Astrocyte of the spinal cord (primary cell): ENCODE measurements around the gene MYO7B.

Experiments
- DNase-seq: peaks from one replicate; pipeline ENCODE4 v3.0.0; 2011; ENCODE audit warnings: low read depth, low spot score
- H3K4me3 ChIP-seq: 2 replicates; pipeline ENCODE4 v1.5.1; 2011; ENCODE audit warnings: low read depth, mild to moderate bottlenecking, low read length, moderate library complexity
- in situ Hi-C: cut with HindIII; loops from 2 replicates; pipeline ENCODE4 v1.10.0; 2017; ENCODE audit warnings: low sequenced_read_pairs
- TF ChIP-seq, protein P1 (sequence below): IDR thresholded peaks from 2 replicates; pipeline ENCODE4 v1.5.1; 2012; ENCODE audit warnings: low read depth, mild to moderate bottlenecking, low read length, inconsistent platforms

The MYO7B gene

DNA sequence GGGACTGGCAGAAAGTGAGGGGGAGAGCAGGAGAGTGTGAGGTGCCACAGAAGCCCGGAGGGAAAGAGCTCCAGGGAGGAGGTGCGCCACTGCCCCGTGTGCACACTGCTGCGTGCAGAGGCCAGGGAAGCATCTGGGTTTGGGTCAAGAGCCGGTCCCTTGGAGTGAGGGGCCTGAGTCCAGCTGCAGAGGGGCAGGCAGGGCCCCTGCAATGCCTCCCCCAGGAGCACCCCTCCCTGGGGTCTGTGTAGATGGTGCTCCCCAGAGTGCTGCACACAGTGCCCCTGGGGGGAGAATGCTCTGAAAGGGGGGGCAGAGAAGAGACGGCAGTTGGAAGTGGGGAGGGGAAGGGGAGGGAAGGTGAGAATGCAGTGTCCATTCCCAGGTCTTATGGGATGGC is 143.5 kb downstream of the MYO7B start:
- DNase-seq = no peak
- no peak overlapping the region for H3K4me3 ChIP-seq
- TF ChIP-seq, protein P1, sequence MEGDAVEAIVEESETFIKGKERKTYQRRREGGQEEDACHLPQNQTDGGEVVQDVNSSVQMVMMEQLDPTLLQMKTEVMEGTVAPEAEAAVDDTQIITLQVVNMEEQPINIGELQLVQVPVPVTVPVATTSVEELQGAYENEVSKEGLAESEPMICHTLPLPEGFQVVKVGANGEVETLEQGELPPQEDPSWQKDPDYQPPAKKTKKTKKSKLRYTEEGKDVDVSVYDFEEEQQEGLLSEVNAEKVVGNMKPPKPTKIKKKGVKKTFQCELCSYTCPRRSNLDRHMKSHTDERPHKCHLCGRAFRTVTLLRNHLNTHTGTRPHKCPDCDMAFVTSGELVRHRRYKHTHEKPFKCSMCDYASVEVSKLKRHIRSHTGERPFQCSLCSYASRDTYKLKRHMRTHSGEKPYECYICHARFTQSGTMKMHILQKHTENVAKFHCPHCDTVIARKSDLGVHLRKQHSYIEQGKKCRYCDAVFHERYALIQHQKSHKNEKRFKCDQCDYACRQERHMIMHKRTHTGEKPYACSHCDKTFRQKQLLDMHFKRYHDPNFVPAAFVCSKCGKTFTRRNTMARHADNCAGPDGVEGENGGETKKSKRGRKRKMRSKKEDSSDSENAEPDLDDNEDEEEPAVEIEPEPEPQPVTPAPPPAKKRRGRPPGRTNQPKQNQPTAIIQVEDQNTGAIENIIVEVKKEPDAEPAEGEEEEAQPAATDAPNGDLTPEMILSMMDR = no peak
- in situ Hi-C loops = no loop called here

DNA sequence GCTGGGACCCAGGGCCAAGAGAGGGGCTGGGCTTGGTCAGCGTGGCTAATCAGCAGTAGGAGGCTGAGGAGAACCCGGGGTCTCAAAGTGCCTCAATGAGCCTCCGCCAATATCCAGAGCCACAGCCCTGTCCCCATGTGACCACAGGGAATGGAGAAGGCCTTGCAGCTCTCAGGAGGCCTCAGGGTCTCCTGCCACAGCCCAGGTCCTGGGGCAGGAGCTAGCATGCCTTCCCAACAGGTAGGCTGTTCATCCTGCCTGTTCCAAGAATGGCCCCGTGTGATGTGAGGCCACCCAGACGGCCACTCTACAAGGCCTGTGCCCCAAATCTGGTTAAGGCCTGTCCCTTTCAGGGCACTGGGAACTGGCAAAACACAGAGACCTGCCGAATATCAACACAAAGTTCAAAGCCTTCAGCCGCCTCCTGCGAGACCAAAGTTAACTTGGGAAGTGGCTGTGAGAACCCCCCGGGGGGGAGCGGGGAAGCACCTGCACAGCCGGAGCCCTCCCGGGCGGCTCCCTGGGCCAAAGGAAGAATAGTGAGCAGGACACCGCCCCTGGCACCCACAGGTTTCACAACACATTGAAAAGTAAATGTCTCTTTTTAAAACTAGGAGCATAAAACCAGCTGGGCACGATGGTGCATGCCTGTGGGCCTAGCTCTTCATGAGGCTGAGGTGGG is 144.3 kb downstream of the MYO7B start:
- H3K4me3 ChIP-seq = no peak overlapping the region
- in situ Hi-C loops = no loop called here
- TF ChIP-seq, protein P1 = no peak
- DNase-seq = no peak

DNA sequence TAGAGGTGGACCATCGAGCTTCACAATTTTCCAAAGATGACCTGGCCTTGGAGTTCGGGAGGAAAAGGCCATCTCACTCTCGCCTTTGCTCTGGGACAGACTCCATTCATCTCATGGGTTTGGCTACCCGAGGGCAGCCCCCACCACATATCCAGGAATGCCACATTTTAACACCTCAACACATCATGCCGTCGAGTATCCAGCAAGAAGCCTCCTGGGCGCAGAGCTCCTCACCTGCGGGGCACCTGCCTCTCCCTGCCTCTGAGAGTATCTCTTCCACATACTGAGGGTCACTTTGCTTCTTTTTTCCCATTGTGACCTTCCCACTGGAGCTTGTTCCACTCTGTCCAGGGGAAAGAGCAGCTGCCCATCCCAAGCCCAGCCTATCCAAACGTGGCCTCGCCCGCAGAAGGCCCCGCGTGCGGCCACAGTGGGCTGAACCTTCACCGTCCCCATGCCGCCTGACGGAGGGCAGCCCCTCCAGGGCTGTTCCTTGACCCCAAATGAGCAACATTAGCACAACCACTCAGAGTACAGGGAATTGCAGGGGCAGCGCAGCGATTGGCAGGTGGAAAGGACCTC is 145.3 kb downstream of the MYO7B start:
- no peak overlapping the region for H3K4me3 ChIP-seq
- in situ Hi-C loops = no loop called here
- TF ChIP-seq, protein P1 = no peak
- no peak for DNase-seq

DNA sequence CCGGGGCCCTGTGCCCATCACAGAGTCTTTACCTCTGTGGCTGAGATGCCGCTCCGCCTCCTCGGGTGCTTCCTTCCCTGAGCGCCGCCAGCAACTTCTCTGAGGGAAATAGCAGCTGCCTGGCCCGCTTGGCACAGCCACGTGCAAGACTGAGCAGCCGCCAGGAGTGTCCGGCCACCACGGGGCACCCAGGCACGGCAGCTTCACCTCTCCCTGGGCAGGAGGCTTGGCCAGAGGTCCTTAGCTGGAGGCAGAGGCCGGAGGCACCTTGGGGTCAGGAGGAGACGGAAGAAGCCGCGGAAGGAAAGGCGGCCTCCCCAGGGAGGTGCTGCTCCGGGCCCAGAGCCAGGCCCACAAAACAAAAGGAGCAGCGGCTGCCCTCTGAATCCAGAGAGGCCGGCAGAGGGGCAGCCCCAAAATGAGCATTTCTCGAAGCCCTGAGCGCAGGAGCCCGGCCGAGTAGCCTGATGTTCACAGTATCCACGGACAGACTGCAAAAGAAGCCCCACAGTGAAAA is 145.9 kb downstream of the MYO7B start:
- in situ Hi-C loops = no loop called here
- DNase-seq = no peak
- TF ChIP-seq, protein P1 = no peak
- no peak overlapping the region for H3K4me3 ChIP-seq

DNA sequence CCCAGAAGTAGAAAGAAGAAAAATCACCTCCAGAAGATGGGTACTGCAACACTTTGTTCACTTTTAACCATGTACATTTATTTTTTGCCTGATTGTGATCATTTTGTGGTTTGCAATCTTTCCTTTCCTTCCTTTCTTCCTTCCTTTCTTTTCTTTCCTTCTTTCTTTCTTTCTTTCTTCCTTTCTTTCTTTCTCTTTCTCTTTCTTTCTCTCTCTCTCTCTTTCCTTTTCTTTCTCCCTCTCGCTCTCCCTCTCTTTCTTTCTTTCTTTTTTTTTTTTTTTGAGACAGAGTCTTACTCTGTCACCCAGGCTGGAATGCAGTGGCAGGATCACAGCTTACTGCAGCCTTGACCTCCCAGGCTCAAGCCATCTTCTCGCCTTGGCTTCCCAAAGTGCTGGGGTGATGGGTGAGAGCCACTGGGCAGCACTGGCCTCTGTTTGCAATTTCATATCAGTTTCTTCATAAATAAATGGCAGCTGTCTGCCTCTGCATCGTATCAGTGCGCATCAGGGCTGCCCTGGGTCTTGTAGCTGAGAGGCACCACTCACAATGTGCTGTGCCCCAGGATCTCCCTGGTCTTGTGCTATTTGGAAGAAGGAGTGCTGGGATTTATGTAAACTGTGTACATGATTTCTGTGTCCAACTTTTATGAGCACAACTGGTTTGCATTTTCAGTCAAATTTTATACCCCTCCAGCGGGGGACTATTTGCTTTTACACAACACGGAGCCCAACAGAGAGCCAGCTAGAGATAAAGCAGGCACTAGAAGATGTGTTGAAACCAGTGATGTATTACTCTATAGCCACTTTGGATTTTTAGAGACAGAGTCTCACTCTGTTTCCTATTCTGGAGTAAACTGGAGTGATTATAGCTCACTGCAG is 146.7 kb downstream of the MYO7B start:
- no peak for DNase-seq
- H3K4me3 ChIP-seq = no peak overlapping the region
- in situ Hi-C loops = no loop called here
- TF ChIP-seq, protein P1 = no peak

DNA sequence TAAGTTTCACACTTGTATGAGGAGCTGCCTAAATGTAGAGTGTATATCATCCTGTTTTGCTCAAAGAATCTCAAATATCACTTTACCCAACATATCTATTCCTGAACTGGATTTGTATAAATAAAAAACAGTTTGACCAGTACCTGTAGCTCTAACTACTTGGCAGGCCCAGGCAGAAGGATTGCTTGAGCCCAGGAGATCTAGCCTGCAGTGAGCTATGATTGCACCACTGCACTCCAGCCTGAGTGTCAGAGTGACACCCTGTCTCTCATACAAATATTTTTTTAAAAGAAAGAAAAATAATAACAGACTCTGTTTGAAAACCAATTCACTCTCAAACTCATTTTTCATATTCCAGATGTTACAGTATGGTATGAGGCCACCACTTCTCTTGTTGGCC is 147.6 kb downstream of the MYO7B start:
- in situ Hi-C loops = no loop called here
- H3K4me3 ChIP-seq = no peak overlapping the region
- no peak for DNase-seq
- TF ChIP-seq, protein P1 = no peak
